ENCODE results near the gene RBM14.
A peak's percentile ranks its signal among the peaks of the same experiment; 100 is the strongest.
"Not testable (repeated sequence)": the region's sequence is repeated elsewhere in the genome, so short reads cannot be mapped to it uniquely, and the experiment has no call there.

The RBM14 gene

GRCh38 chr11:66600219-66600618 lies 16.2 kb upstream of the RBM14 start:
- DNase-seq, result no peak

- DNase-seq, result no peak
These were observed 15.7 kb upstream of the RBM14 start for GRCh38 chr11:66600631-66601233.

GRCh38 chr11:66603072-66603471 lies 13.4 kb upstream of the RBM14 start:
- no peak for DNase-seq

GRCh38 chr11:66604155-66604554 lies 12.3 kb upstream of the RBM14 start:
- DNase-seq, result no peak

GRCh38 chr11:66606608-66607007 lies 9.8 kb upstream of the RBM14 start:
- not testable (repeated sequence) for DNase-seq

GRCh38 chr11:66607126-66607834 lies 9.2 kb upstream of the RBM14 start:
- no peak for DNase-seq

GRCh38 chr11:66609721-66610617 lies 6.5 kb upstream of the RBM14 start:
- no peak for DNase-seq

- no peak for DNase-seq
These were observed 4.0 kb upstream of the RBM14 start for GRCh38 chr11:66612458-66612857.

GRCh38 chr11:66614073-66614472 lies 2.4 kb upstream of the RBM14 start:
- no peak for DNase-seq

- DNase-seq, result peak; percentile 65
These were observed 865 bp downstream of the RBM14 start for GRCh38 chr11:66617155-66617834.

GRCh38 chr11:66619080-66619554 lies 2.7 kb downstream of the RBM14 start:
- peak; percentile 85 for DNase-seq

- no peak for DNase-seq
These were observed 8.0 kb downstream of the RBM14 start for GRCh38 chr11:66624450-66624849.

- DNase-seq, result no peak
These were observed 8.8 kb downstream of the RBM14 start for GRCh38 chr11:66625041-66625751.

- no peak for DNase-seq
These were observed 9.3 kb downstream of the RBM14 start for GRCh38 chr11:66625752-66626149.

GRCh38 chr11:66626382-66626781 lies 10.0 kb downstream of the RBM14 start:
- DNase-seq, result no peak

GRCh38 chr11:66626926-66627325 lies 10.5 kb downstream of the RBM14 start:
- no peak for DNase-seq

GRCh38 chr11:66628061-66628603 lies 11.7 kb downstream of the RBM14 start:
- no peak for DNase-seq

GRCh38 chr11:66629356-66629755 lies 12.9 kb downstream of the RBM14 start:
- DNase-seq, result no peak

- DNase-seq, result no peak
These were observed 15.5 kb downstream of the RBM14 start for GRCh38 chr11:66631883-66632282.

GRCh38 chr11:66632952-66633351 lies 16.5 kb downstream of the RBM14 start:
- DNase-seq, result no peak

GRCh38 chr11:66636411-66636810 lies 20.0 kb downstream of the RBM14 start:
- no peak for DNase-seq

- DNase-seq, result no peak
These were observed 21.2 kb downstream of the RBM14 start for GRCh38 chr11:66637557-66638176.

All from CD4-positive, alpha-beta T cell treated with Interleukin-10 for 1 hour (primary cell).